Erythroblast (primary cell): ENCODE results near the gene TEDC1.

Source experiments
- GATA1 ChIP-seq: IDR thresholded peaks from 2 replicates; pipeline ENCODE4 v1.6.1; 2011; ENCODE audit warnings: low read depth, mild to moderate bottlenecking, control low read depth, low read length, moderate library complexity
- POLR2A ChIP-seq: IDR thresholded peaks from 2 replicates; pipeline ENCODE4 v1.6.1; 2011; ENCODE audit warnings: mild to moderate bottlenecking, low read length

- TF ChIP-seq POLR2A (no peak), GATA1 (no peak)
These were observed 17.2 kb upstream of the TEDC1 start for GRCh38 chr14:105473677-105474482.
